Fibroblast of villous mesenchyme (primary cell): Measurements from ENCODE around the gene RIPK4. TPM values are rescaled to one million over a fixed set of nuclear protein-coding genes. Genes with fewer than 3 reads are reported as not detected.

Experiments
- DNase-seq: peaks from one replicate; pipeline ENCODE4 v3.0.0-alpha.2; 2010; ENCODE audit warnings: low read depth
- H3K4me3 ChIP-seq: 2 replicates; pipeline ENCODE4 v1.5.1; 2011; ENCODE audit warnings: low read depth, mild to moderate bottlenecking, low read length
- total RNA-seq: library from RNA; depleted of rRNA; stranded (reverse); fragments of >200 nt; gene quantifications from 2 replicates; pipeline ENCODE4 v1.2.3, GENCODE V29; 2012
- TF ChIP-seq, protein P1 (sequence below): IDR thresholded peaks from 2 replicates; pipeline ENCODE4 v1.5.1; 2012; ENCODE audit warnings: low read depth, mild to moderate bottlenecking, low read length; ENCODE audit not compliant: insufficient read depth

Gene RIPK4
- total RNA-seq, 1 donor, result not detected

DNA sequence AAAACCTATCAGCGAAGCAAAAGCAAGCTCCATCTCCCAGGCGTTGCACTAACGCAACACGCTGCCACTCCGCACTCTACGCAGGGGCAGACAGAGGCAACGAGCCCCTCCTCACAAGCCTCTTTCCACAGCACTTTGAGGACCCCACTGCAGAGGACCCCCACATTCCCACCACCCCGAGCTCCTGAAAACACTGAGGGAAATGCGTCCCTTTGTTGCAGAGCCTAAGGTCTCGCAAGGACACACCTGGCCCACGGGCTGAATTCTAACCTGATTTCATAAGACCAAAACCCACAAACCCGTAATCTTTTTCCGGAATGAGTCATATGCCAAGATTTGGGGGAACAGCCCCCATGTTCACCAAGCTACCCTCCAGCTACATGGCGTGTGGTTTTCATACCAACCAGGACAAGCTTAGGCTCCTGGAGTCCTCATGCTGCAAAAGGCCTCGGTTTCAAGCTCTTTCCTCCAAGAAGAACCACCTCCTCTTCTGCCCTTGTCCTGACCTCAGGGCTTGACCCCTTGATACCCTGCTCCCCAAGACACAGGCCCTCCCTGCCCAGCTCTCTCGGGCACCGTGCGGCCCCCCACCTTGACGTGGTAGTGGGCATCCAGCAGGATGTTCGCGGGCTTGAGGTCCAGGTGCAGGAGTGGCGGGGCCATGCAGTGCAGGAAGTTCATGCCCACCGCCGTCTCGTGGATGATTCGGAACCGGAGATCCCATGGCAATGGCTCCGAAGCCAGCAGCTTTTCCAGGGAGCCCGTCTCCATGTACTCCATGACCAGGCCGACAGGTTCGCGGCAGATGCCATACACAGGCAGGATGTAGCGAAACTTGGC lies 10.7 kb downstream of the RIPK4 start:
- DNase-seq, result no peak
- TF ChIP-seq, protein P1, sequence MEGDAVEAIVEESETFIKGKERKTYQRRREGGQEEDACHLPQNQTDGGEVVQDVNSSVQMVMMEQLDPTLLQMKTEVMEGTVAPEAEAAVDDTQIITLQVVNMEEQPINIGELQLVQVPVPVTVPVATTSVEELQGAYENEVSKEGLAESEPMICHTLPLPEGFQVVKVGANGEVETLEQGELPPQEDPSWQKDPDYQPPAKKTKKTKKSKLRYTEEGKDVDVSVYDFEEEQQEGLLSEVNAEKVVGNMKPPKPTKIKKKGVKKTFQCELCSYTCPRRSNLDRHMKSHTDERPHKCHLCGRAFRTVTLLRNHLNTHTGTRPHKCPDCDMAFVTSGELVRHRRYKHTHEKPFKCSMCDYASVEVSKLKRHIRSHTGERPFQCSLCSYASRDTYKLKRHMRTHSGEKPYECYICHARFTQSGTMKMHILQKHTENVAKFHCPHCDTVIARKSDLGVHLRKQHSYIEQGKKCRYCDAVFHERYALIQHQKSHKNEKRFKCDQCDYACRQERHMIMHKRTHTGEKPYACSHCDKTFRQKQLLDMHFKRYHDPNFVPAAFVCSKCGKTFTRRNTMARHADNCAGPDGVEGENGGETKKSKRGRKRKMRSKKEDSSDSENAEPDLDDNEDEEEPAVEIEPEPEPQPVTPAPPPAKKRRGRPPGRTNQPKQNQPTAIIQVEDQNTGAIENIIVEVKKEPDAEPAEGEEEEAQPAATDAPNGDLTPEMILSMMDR, result no peak

DNA sequence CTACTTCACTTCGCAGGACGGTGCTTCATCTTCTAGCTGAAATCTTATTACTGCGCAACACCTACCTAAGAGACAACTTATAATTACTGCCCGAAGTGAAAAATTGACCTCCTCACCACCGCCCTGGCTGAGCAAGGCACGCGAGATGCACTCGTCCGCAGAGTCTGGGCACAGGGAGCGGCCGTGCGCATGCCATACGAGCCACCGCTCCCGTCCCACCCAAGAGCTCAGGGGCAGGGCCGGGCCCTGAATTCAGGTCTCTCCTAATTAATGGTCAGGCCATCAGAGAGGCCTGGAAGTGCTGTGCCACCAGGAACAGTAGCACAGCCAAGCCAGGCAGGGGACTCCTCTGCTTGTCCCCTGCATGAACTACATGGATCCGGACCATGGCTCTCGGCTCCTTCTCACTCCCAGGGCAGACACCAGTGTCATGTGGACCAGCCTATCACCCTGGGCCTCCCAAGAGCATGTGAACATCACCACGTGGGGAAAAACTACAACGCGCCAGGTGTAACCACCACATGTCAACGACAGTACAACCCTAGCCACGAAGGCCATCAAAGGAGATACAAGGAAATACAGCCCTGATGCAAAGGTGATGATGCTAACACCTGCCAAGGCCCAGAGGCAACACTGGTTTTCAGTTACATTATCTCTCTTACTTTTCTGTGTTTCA lies 11.5 kb downstream of the RIPK4 start:
- H3K4me3 ChIP-seq, result no peak overlapping the region
- no peak for DNase-seq
- TF ChIP-seq, protein P1, result no peak

More for the DNA sequence above, 10.7 kb downstream of the RIPK4 start:
- H3K4me3 ChIP-seq, result no peak overlapping the region

DNA sequence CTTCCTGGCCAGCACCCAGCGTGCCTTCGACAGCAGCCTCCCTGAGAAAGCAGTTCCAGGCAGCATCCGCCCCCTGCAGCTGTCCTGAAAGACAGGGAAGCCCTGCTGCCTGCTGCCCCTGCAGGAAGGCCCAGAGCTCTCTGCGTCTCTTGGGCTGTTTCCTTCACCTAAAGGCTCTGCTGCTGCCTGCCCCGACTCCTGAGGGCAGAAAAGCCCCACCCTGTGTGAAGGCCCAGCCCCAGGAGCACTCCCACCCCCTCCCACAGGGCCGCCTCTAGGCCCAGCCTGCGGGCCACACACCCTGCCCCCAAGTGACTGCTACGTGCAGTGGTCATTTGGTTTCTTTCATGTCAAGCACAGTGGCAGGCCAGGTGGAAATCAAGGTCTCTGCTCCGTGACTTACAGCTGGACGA lies 12.4 kb downstream of the RIPK4 start:
- H3K4me3 ChIP-seq, result no peak overlapping the region
- TF ChIP-seq, protein P1, result no peak
- DNase-seq, result no peak

DNA sequence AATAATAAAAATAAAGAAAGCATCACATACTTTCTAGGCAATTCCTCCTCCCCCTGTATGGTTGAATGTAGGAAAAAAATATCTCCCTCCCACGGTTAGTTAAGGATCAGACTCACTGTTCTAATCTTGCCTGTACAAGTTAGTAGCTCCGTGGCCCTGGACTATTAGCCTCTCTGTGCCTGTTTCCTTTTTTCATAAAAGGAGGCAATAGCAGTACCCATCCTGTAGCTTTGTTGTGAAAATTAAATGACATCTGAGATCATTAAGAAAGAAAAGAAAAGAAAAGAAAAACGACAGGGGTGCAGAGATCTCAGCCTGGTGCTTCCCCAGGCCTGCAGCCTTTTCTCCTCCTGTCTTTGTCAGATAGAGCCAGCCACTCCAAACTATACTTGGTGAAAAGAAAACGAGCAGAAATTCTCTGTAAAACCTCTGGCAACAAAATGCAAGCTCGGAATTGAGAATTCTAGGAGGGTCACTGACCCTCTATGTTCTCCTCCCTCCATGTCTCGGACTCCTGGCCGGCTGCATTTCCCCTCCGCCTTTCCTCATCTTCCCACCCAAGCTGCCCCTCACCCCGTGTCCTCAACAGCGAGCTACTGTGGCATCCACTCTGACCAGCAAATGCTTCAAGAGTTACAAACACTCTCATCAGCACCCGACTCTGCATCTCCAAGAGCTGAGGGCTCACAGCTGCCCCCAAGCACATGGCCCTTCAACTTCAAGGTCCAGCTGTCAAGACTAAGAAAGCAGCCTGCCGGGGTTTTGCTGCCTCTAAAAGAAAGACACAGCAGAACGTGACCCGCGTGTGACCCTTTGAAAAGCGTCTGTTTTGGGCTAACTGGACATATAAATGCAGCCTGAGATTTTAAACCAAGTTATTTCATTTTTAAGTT lies 13.6 kb downstream of the RIPK4 start:
- TF ChIP-seq, protein P1, result no peak
- no peak overlapping the region for H3K4me3 ChIP-seq
- no peak for DNase-seq

DNA sequence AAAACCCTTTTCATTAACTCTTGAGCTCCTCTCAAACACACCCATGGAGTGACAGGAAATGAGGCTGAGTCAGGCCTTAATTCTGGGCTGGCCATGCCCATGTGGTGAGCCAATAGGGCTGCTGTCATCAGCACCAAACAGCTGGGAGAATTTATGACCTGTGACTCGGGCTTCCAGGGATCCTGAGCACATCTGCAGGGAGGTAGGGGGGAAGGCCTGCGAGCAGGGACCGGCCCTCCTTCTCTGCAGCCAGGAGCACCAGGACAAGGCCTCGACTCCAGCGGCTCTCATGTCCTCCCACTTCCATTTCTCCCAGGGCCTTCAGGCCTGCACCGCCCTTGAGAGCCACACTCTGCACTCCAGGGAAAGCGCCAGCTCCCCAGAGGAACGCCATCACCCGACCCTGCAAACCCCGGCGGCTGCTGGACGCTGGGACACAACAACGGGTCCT lies 14.6 kb downstream of the RIPK4 start:
- TF ChIP-seq, protein P1, result no peak
- H3K4me3 ChIP-seq, result no peak overlapping the region
- DNase-seq, result peak; percentile 61

DNA sequence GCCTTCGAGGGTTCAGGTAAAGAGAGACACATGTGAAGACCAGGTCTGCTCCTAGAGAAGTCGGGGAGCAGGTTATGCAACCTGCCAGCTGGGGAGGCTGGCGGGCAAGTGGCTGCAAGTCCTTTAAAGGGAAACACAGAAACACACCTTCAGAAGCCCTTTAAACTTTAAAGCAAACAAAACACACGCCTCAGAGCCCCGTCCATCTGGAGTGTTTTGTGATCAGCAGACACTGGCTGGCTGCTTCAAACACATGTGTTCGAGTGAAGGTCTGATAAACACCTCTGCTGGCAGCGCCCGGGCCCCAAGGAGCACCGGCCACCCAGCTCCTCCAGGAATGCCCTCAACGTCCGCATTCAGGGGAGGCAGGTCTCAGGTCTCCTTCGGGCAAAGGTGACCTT lies 15.2 kb downstream of the RIPK4 start:
- TF ChIP-seq, protein P1, result no peak
- no peak for DNase-seq

More for the DNA sequence above, 15.2 kb downstream of the RIPK4 start:
- no peak overlapping the region for H3K4me3 ChIP-seq
